ENCODE results near the gene RCOR1.

- no peak for TF ChIP-seq EP300 (IDR thresholded peaks at IDR 0.05)
- no peak for TF ChIP-seq CTCF (IDR thresholded peaks at IDR 0.05)
- TF ChIP-seq POLR2A (IDR thresholded peaks at IDR 0.05): no peak
- no peak for TF ChIP-seq POLR2AphosphoS5 (IDR thresholded peaks at IDR 0.05)
Measured at GRCh38 chr14:102624666-102625065, 32.2 kb downstream of the RCOR1 start.

Measured in upper lobe of left lung (tissue), 4 donors.